HEK293 (cell line): ENCODE data around the gene SNAPC4.

Experiments used
- CTCF ChIA-PET: fragments of 350-600 bp; formaldehyde crosslinking; extraction: SDS; loops from one replicate; lab custom pipeline; 2021; ENCODE audit warnings: antibody characterized with exemption; lab: Yijun Ruan, JAX
- POLR2A ChIA-PET: fragments of 300-600 bp; formaldehyde crosslinking; extraction: SDS; loops from one replicate; lab custom pipeline; 2020; ENCODE audit warnings: antibody characterized with exemption, inconsistent platforms; lab: Yijun Ruan, JAX
- H3K27ac ChIP-seq: fragments of 200-500 bp; sonication (Bioruptor generic); 2 replicates; pipeline ENCODE4 v1.5.1; 2014; ENCODE audit warnings: low read depth, low read length, control low read depth, inconsistent platforms; ENCODE audit errors: extremely low read depth
- H3K36me3 ChIP-seq, 2 experiments: fragments of 200-500 bp in 1 of 2; sonication (Bioruptor generic) in 1 of 2; 1 replicate in 1 of 2; 2 replicates in 1 of 2; pipeline ENCODE4 v1.5.1; 2014 to 2017; ENCODE audit warnings: inconsistent platforms in 2 of 2, low read length in 2 of 2; ENCODE audit not compliant: control insufficient read depth in 2 of 2, insufficient read depth in 1 of 2
- H3K4me1 ChIP-seq: fragments of 200-500 bp; sonication (Bioruptor generic); 2 replicates; pipeline ENCODE4 v1.5.1; 2014; ENCODE audit warnings: mild to moderate bottlenecking, low read length, inconsistent platforms; ENCODE audit not compliant: control insufficient read depth, insufficient read depth
- H3K4me3 ChIP-seq: 2 replicates; pipeline ENCODE4 v1.5.1; 2011; ENCODE audit warnings: low read depth, mild to moderate bottlenecking, control low read depth, low read length, moderate library complexity
- H3K9me3 ChIP-seq: fragments of 200-500 bp; sonication (Bioruptor generic); 2 replicates; pipeline ENCODE4 v1.5.1; 2014; ENCODE audit warnings: low read depth, low read length, inconsistent platforms; ENCODE audit not compliant: control insufficient read depth, insufficient read depth
- ATF2 ChIP-seq: fragments of 450-650 bp; formaldehyde crosslinking; IDR thresholded peaks from 2 replicates; pipeline ENCODE4 v1.5.1; 2016; ENCODE audit warnings: missing biosample characterization, missing genetic modification characterization, low read depth
- BCL11B ChIP-seq: fragments of 450-650 bp; formaldehyde crosslinking; IDR thresholded peaks from 2 replicates; pipeline ENCODE4 v1.5.1; 2016; ENCODE audit warnings: low read depth, missing biosample characterization, missing genetic modification characterization
- GLIS1 ChIP-seq: fragments of 450-650 bp; formaldehyde crosslinking; IDR thresholded peaks from 2 replicates; pipeline ENCODE4 v1.5.1; 2016; ENCODE audit warnings: missing biosample characterization, missing genetic modification characterization
- GLIS2 ChIP-seq: fragments of 450-650 bp; formaldehyde crosslinking; IDR thresholded peaks from 2 replicates; pipeline ENCODE4 v1.5.1; 2016; ENCODE audit warnings: missing biosample characterization, missing genetic modification characterization
- HOXC10 ChIP-seq: sonication (generic); formaldehyde crosslinking; IDR thresholded peaks from 2 replicates; pipeline ENCODE4 v1.8.1; 2023; ENCODE audit warnings: mild to moderate bottlenecking, missing genetic modification reagents
- SETDB1 ChIP-seq: IDR thresholded peaks from one replicate; pipeline ENCODE4 v1.6.1; 2017; ENCODE audit warnings: mild to moderate bottlenecking, low read length, moderate library complexity, mixed read lengths; ENCODE audit not compliant: insufficient read length
- ZBTB10 ChIP-seq: fragments of 450-650 bp; formaldehyde crosslinking; IDR thresholded peaks from 2 replicates; pipeline ENCODE4 v1.5.1; 2016; ENCODE audit warnings: missing biosample characterization, missing genetic modification characterization
- ZBTB17 ChIP-seq: fragments of 450-650 bp; formaldehyde crosslinking; IDR thresholded peaks from 2 replicates; pipeline ENCODE4 v1.5.1; 2016; ENCODE audit warnings: missing biosample characterization, missing genetic modification characterization
- ZBTB20 ChIP-seq: fragments of 450-650 bp; formaldehyde crosslinking; IDR thresholded peaks from 2 replicates; pipeline ENCODE4 v1.5.1; 2016; ENCODE audit warnings: missing biosample characterization, missing genetic modification characterization
- ZNF138 ChIP-seq: fragments of 450-650 bp; formaldehyde crosslinking; IDR thresholded peaks from 2 replicates; pipeline ENCODE4 v1.5.1; 2016; ENCODE audit warnings: missing biosample characterization, missing genetic modification characterization, borderline replicate concordance
- ZNF24 ChIP-seq: fragments of 450-650 bp; formaldehyde crosslinking; IDR thresholded peaks from 2 replicates; pipeline ENCODE4 v1.5.1; 2016; ENCODE audit warnings: missing biosample characterization, missing genetic modification characterization
- ZNF266 ChIP-seq: fragments of 450-650 bp; formaldehyde crosslinking; IDR thresholded peaks from 2 replicates; pipeline ENCODE4 v1.5.1; 2016; ENCODE audit warnings: missing biosample characterization, missing genetic modification characterization, low read depth
- ZNF341 ChIP-seq: fragments of 450-650 bp; formaldehyde crosslinking; IDR thresholded peaks from 2 replicates; pipeline ENCODE4; 2016; ENCODE audit warnings: low read depth, missing biosample characterization, missing genetic modification characterization
- ZNF362 ChIP-seq: fragments of 450-650 bp; formaldehyde crosslinking; IDR thresholded peaks from 2 replicates; pipeline ENCODE4 v1.5.1; 2016; ENCODE audit warnings: missing biosample characterization, missing genetic modification characterization
- ZNF366 ChIP-seq: fragments of 450-650 bp; formaldehyde crosslinking; conservative IDR thresholded peaks from 2 replicates; pipeline ENCODE4 v1.5.1; 2016; ENCODE audit warnings: missing biosample characterization, missing genetic modification characterization
- ZNF433 ChIP-seq: fragments of 450-650 bp; formaldehyde crosslinking; IDR thresholded peaks from 2 replicates; pipeline ENCODE4 v1.5.1; 2016; ENCODE audit warnings: missing biosample characterization, missing genetic modification characterization, low read depth
- ZNF473 ChIP-seq: fragments of 450-650 bp; formaldehyde crosslinking; IDR thresholded peaks from 2 replicates; pipeline ENCODE4 v1.5.1; 2017; ENCODE audit warnings: missing biosample characterization, missing genetic modification characterization
- ZNF510 ChIP-seq: fragments of 450-650 bp; formaldehyde crosslinking; IDR thresholded peaks from 2 replicates; pipeline ENCODE4 v1.5.1; 2018; ENCODE audit warnings: mild to moderate bottlenecking, missing genetic modification characterization, missing biosample characterization; ENCODE audit not compliant: insufficient replicate concordance
- ZNF530 ChIP-seq: fragments of 450-650 bp; formaldehyde crosslinking; IDR thresholded peaks from 2 replicates; pipeline ENCODE4 v1.5.1; 2016; ENCODE audit warnings: low read depth, missing biosample characterization, missing genetic modification characterization
- ZNF626 ChIP-seq: fragments of 450-650 bp; sonication (Bioruptor Pico); formaldehyde crosslinking; IDR thresholded peaks from 2 replicates; pipeline ENCODE4 v1.5.1; 2018; ENCODE audit warnings: missing biosample characterization, missing genetic modification characterization, inconsistent platforms
- ZNF670 ChIP-seq: fragments of 450-650 bp; formaldehyde crosslinking; IDR thresholded peaks from 2 replicates; pipeline ENCODE4 v1.5.1; 2016; ENCODE audit warnings: missing biosample characterization, missing genetic modification characterization, low read depth
- ZNF747 ChIP-seq: fragments of 450-650 bp; formaldehyde crosslinking; IDR thresholded peaks from 2 replicates; pipeline ENCODE4 v1.5.1; 2016; ENCODE audit warnings: missing biosample characterization, missing genetic modification characterization
- ZNF776 ChIP-seq: fragments of 450-650 bp; formaldehyde crosslinking; IDR thresholded peaks from 2 replicates; pipeline ENCODE4 v1.5.0; 2017; ENCODE audit warnings: missing biosample characterization, missing genetic modification characterization, borderline replicate concordance
- ZNF791 ChIP-seq: fragments of 450-650 bp; formaldehyde crosslinking; IDR thresholded peaks from 2 replicates; pipeline ENCODE4 v1.5.1; 2016; ENCODE audit warnings: missing biosample characterization, missing genetic modification characterization
- ZXDB ChIP-seq: fragments of 450-650 bp; formaldehyde crosslinking; IDR thresholded peaks from 2 replicates; pipeline ENCODE4 v1.5.1; 2016; ENCODE audit warnings: missing biosample characterization, missing genetic modification characterization

Gene SNAPC4

GRCh38 chr9:136443687-136444086, 43.7 kb upstream of the SNAPC4 start:
- Histone ChIP-seq H3K4me3 (no peak overlapping the region), H3K36me3 (peaks cover 11 to 82% of the 10 kb centered on the region in 2 experiments; a peak in 2 of 3 replicates), H3K27ac (no peak overlapping the region), H3K9me3 (no peaks in the 10 kb centered on the region), H3K4me1 (0 out of 2 replicates have a peak, but pooled peaks cover 2% of the 10 kb centered on the region)
- TF ChIP-seq ZNF266 (tag by site-specific recombination) (no peak), ZNF433 (no peak)
- ChIA-PET CTCF (interaction anchor here (0.5 to 1.7 kb wide), 3 partner anchors 16 to 567 kb away, joined by 3 to 6 read pairs (median 3); partner anchors contain the start of gene DNLZ), POLR2A (no interaction called here)

- POLR2A ChIA-PET: interaction anchor here (0.6 to 1.7 kb wide), 2 partner anchors 19 to 191 kb away, joined by 3 to 6 read pairs; no protein-coding TSS in a partner anchor
- Histone ChIP-seq H3K4me3 (no peak overlapping the region), H3K4me1 (0 out of 2 replicates have a peak, but pooled peaks cover 2% of the 10 kb centered on the region), H3K27ac (no peak overlapping the region), H3K36me3 (peaks cover 11 to 76% of the 10 kb centered on the region in 2 experiments; a peak in 2 of 3 replicates), H3K9me3 (no peaks in the 10 kb centered on the region)
- TF ChIP-seq ZBTB10 (tag by site-specific recombination) (no peak), ZNF626 (tag by site-specific recombination) (no peak), BCL11B (tag by site-specific recombination) (no peak), ZNF24 (no peak), SETDB1 (no peak), ZNF510 (tag by site-specific recombination) (no peak), ZNF138 (tag by site-specific recombination) (no peak), ZNF670 (tag by site-specific recombination) (no peak), HOXC10 (CRISPR knock-in tag) (no peak), ZNF791 (tag by site-specific recombination) (no peak), ZNF362 (tag by site-specific recombination) (no peak), GLIS2 (tag by site-specific recombination) (no peak), ZNF747 (tag by site-specific recombination) (no peak)
- CTCF ChIA-PET: interaction anchor here (0.5 to 3.4 kb wide), 3 partner anchors 15 to 566 kb away, joined by 3 to 9 read pairs (median 6); no protein-coding TSS in a partner anchor
Measured at GRCh38 chr9:136443087-136443486, 43.1 kb upstream of the SNAPC4 start.

GRCh38 chr9:136442265-136442664, 42.3 kb upstream of the SNAPC4 start:
- CTCF ChIA-PET: interaction anchor here (0.9 to 3.4 kb wide), 2 partner anchors 16 to 104 kb away, joined by 3 to 9 read pairs; no protein-coding TSS in a partner anchor
- TF ChIP-seq ZNF776 (tag by site-specific recombination): no peak
- no peak for TF ChIP-seq GLIS1 (tag by site-specific recombination)
- no peak for TF ChIP-seq ZNF366
- no peak for TF ChIP-seq ZXDB
- no peak for TF ChIP-seq ZBTB20
- TF ChIP-seq ZNF473 (tag by site-specific recombination): no peak
- TF ChIP-seq HOXC10 (CRISPR knock-in tag): no peak
- TF ChIP-seq ZBTB17: no peak
- no peak for TF ChIP-seq ZNF341
- TF ChIP-seq ATF2 (tag by site-specific recombination): no peak
- no peak for TF ChIP-seq ZNF530 (tag by site-specific recombination)
- TF ChIP-seq GLIS2 (tag by site-specific recombination): no peak
- Histone ChIP-seq H3K4me3 (no peak overlapping the region), H3K27ac (no peak overlapping the region), H3K9me3 (no peaks in the 10 kb centered on the region), H3K4me1 (0 out of 2 replicates have a peak, but pooled peaks cover 2% of the 10 kb centered on the region), H3K36me3 (peaks cover 11 to 73% of the 10 kb centered on the region in 2 experiments; a peak in 2 of 3 replicates)
- POLR2A ChIA-PET: interaction anchor here (1.7 kb wide), 1 partner anchor 18 kb away, joined by 6 read pairs; no protein-coding TSS in a partner anchor
